H9 (cell line): Measurements from ENCODE around the gene PLPPR2. TPM values are rescaled to one million over a fixed set of nuclear protein-coding genes. Genes with fewer than 3 reads are reported as not detected.

ENCODE experiments used
- DNase-seq: peaks from one replicate; pipeline ENCODE4 v3.0.0-alpha.2; 2017
- H2AFZ ChIP-seq: one replicate; pipeline ENCODE4 v1.6.1; 2013; ENCODE audit warnings: mild to moderate bottlenecking, low read length, control low read depth, moderate library complexity
- H2AK5ac ChIP-seq: 2 replicates; pipeline ENCODE4 v1.6.1; 2013; ENCODE audit warnings: low read length, control low read depth, mixed read lengths; ENCODE audit not compliant: insufficient read length
- H2BK120ac ChIP-seq: one replicate; pipeline ENCODE4 v1.6.1; 2013; ENCODE audit warnings: low read depth, mild to moderate bottlenecking, low read length, control low read depth, inconsistent platforms; ENCODE audit not compliant: poor library complexity, severe bottlenecking
- H2BK12ac ChIP-seq: 2 replicates; pipeline ENCODE4 v1.6.1; 2013; ENCODE audit warnings: low read length, control low read depth, mixed read lengths, low read depth; ENCODE audit not compliant: insufficient read length
- H2BK15ac ChIP-seq: 2 replicates; pipeline ENCODE4 v1.6.1; 2013; ENCODE audit warnings: low read depth, low read length, control low read depth
- H2BK20ac ChIP-seq: one replicate; pipeline ENCODE4 v1.6.1; 2013; ENCODE audit warnings: low read depth, mild to moderate bottlenecking, low read length, control low read depth, inconsistent platforms; ENCODE audit not compliant: poor library complexity, severe bottlenecking
- H2BK5ac ChIP-seq: 2 replicates; pipeline ENCODE4 v1.6.1; 2013; ENCODE audit warnings: low read length, control low read depth, mixed read lengths; ENCODE audit not compliant: insufficient read length
- H3K14ac ChIP-seq: 2 replicates; pipeline ENCODE4 v1.6.1; 2013; ENCODE audit warnings: low read length, control low read depth; ENCODE audit not compliant: insufficient read depth
- H3K18ac ChIP-seq: 2 replicates; pipeline ENCODE4 v1.6.1; 2013; ENCODE audit warnings: low read depth, mild to moderate bottlenecking, mixed read lengths, low read length, control low read depth; ENCODE audit not compliant: insufficient read length
- H3K23ac ChIP-seq: 2 replicates; pipeline ENCODE4 v1.6.1; 2013; ENCODE audit warnings: low read length, control low read depth, mixed read lengths, low read depth; ENCODE audit not compliant: insufficient read length
- H3K23me2 ChIP-seq: 2 replicates; pipeline ENCODE4 v1.6.1; 2013; ENCODE audit warnings: low read depth, mild to moderate bottlenecking, mixed read lengths, low read length, control low read depth; ENCODE audit not compliant: insufficient read length, poor library complexity, severe bottlenecking
- H3K27ac ChIP-seq: 2 replicates; pipeline ENCODE4 v1.5.1; 2013; ENCODE audit warnings: low read length, control low read depth, mixed read lengths, low read depth; ENCODE audit not compliant: insufficient read length
- H3K27me3 ChIP-seq: 2 replicates; pipeline ENCODE4 v1.6.1; 2013; ENCODE audit warnings: low read length, control low read depth, inconsistent platforms; ENCODE audit not compliant: insufficient read depth
- H3K4ac ChIP-seq: 2 replicates; pipeline ENCODE4 v1.6.1; 2013; ENCODE audit warnings: low read depth, mild to moderate bottlenecking, control low read depth, inconsistent platforms, low read length, moderate library complexity
- H3K4me1 ChIP-seq: 2 replicates; pipeline ENCODE4 v1.6.1; 2013; ENCODE audit warnings: low read length, control low read depth, inconsistent platforms; ENCODE audit not compliant: insufficient read depth
- H3K4me2 ChIP-seq: 2 replicates; pipeline ENCODE4 v1.6.1; 2013; ENCODE audit warnings: low read length, control low read depth, mixed read lengths; ENCODE audit not compliant: insufficient read length, insufficient read depth
- H3K56ac ChIP-seq: 2 replicates; pipeline ENCODE4 v1.6.1; 2013; ENCODE audit warnings: low read depth, mild to moderate bottlenecking, mixed read lengths, low read length, control low read depth; ENCODE audit not compliant: insufficient read length
- H3K79me1 ChIP-seq: 2 replicates; pipeline ENCODE4 v1.6.1; 2013; ENCODE audit warnings: low read depth, mild to moderate bottlenecking, moderate library complexity, low read length, control low read depth, inconsistent platforms; ENCODE audit not compliant: insufficient read depth, poor library complexity, severe bottlenecking
- H3K79me2 ChIP-seq: 2 replicates; pipeline ENCODE4 v1.6.1; 2013; ENCODE audit warnings: low read length, control low read depth, inconsistent platforms; ENCODE audit not compliant: insufficient read depth
- H3K9ac ChIP-seq: 2 replicates; pipeline ENCODE4 v1.6.1; 2013; ENCODE audit warnings: low read length, control low read depth, mixed read lengths; ENCODE audit not compliant: insufficient read length; ENCODE audit errors: extremely low read depth
- H3K9me3 ChIP-seq: one replicate; pipeline ENCODE4 v1.6.1; 2013; ENCODE audit warnings: low read depth, low read length, inconsistent platforms; ENCODE audit not compliant: control insufficient read depth
- H3T11ph ChIP-seq: one replicate; pipeline ENCODE4 v1.6.1; 2013; ENCODE audit warnings: mild to moderate bottlenecking, low read length, control low read depth, inconsistent platforms
- H4K20me1 ChIP-seq: one replicate; pipeline ENCODE4 v1.6.1; 2013; ENCODE audit not compliant: control insufficient read depth, insufficient read length, insufficient read depth
- H4K5ac ChIP-seq: 2 replicates; pipeline ENCODE4 v1.6.1; 2013; ENCODE audit warnings: low read depth, mild to moderate bottlenecking, mixed read lengths, low read length, control low read depth; ENCODE audit not compliant: insufficient read length
- H4K8ac ChIP-seq: replicated peaks from 2 replicates; pipeline ENCODE4 v1.6.1; 2013; ENCODE audit warnings: low read length, control low read depth, mixed read lengths, low read depth; ENCODE audit not compliant: insufficient read length
- H4K91ac ChIP-seq: 2 replicates; pipeline ENCODE4 v1.6.1; 2013; ENCODE audit warnings: low read depth, mild to moderate bottlenecking, moderate library complexity, mixed read lengths, low read length, control low read depth; ENCODE audit not compliant: insufficient read length
- H3K27ac Mint-ChIP-seq, 3 experiments: 2 replicates in 2 of 3; 3 replicates in 1 of 3; pipeline ENCODE4 v1.8.0; 2020 to 2021; ENCODE audit warnings: mixed read lengths in 3 of 3, mild to moderate bottlenecking in 1 of 3, moderate library complexity in 1 of 3
- H3K27me3 Mint-ChIP-seq: 2 replicates; pipeline ENCODE4 v1.8.0; 2021; ENCODE audit warnings: low read depth, mild to moderate bottlenecking, moderate library complexity, mixed read lengths
- H3K36me3 Mint-ChIP-seq, 3 experiments: 2 replicates in 2 of 3; 3 replicates in 1 of 3; pipeline ENCODE4 v1.8.0; 2020 to 2021; ENCODE audit warnings: low read depth in 3 of 3, mixed read lengths in 3 of 3; ENCODE audit not compliant: insufficient read depth in 1 of 3
- H3K4me1 Mint-ChIP-seq, 2 experiments: 2 replicates each; pipeline ENCODE4 v1.8.0; 2020; ENCODE audit warnings: mixed read lengths in 2 of 2
- H3K4me3 Mint-ChIP-seq, 2 experiments: 2 replicates in 1 of 2; 3 replicates in 1 of 2; pipeline ENCODE4 v1.8.0; 2020 to 2021; ENCODE audit warnings: mild to moderate bottlenecking in 2 of 2, mixed read lengths in 2 of 2, moderate library complexity in 1 of 2
- H3K9me3 Mint-ChIP-seq, 2 experiments: 2 replicates in 1 of 2; 3 replicates in 1 of 2; pipeline ENCODE4 v1.8.0; 2020; ENCODE audit warnings: mild to moderate bottlenecking in 2 of 2, mixed read lengths in 2 of 2, moderate library complexity in 1 of 2
- WGBS: extraction: QIAGEN DNeasy Blood & Tissue Kit; methylation state at CpG from one replicate; pipeline ENCODE4 v1.1.7; 2013; ENCODE audit warnings: missing lambda C conversion rate, low lambda C conversion rate, mixed read lengths; ENCODE audit not compliant: insufficient read length; ENCODE audit errors: extremely low coverage; 5-methylcytosine and 5-hydroxymethylcytosine counted together
- total RNA-seq: library from RNA; stranded (reverse); gene quantifications from 2 replicates; pipeline ENCODE4 v1.2.1, GENCODE V29; 2021
- TF ChIP-seq, protein P1 (sequence below): fragments of 200-600 bp; sonication (generic); conservative IDR thresholded peaks from 3 replicates; pipeline ENCODE4 v1.8.0; 2021; ENCODE audit warnings: antibody characterized with exemption, mild to moderate bottlenecking

The PLPPR2 gene
- total RNA-seq, 1 experiment from 2014 or later = 8.0 TPM

DNA sequence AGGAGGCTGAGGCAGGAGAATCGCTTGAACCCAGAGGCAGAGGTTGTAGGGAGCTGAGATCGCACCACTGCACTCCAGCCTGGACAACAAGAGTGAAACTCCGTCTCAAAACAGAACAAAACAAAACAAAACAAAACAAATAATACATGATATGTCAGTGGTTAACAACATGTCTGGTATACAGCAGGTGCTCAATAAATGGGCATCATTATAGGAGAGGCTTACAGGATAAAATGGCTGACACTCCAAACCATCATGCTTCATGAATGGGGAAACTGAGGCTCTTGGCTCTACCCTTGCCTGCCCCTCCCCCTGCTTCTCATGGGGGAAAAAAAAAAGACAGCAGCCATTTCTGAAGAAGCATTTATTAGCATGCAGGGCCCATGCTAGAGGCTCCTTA is 12.8 kb upstream of the PLPPR2 start:
- Histone ChIP-seq H4K5ac (no peak overlapping the region), H2BK12ac (no peak overlapping the region), H3K18ac (no peak overlapping the region), H3K79me1 (no peaks in the 10 kb centered on the region), H3K14ac (no peak overlapping the region), H3K4me1 (no peaks in the 10 kb centered on the region; the same call in 1 of the 2 replicates), H3K23ac (no peak overlapping the region), H3K56ac (no peak overlapping the region), H2BK20ac (no peak overlapping the region), H2AK5ac (no peak overlapping the region), H3K27me3 (no peaks in the 10 kb centered on the region), H2BK5ac (no peak overlapping the region), H2BK120ac (no peak overlapping the region), H3K9ac (no peak overlapping the region), H4K8ac (no peak overlapping the region), H4K20me1 (no peaks in the 10 kb centered on the region), H2AFZ (no peak overlapping the region), H3K9me3 (no peaks in the 10 kb centered on the region), H3K23me2 (peaks cover 16% of the 10 kb centered on the region), H3T11ph (no peak overlapping the region), H2BK15ac (no peak overlapping the region), H3K4ac (no peak overlapping the region), H3K79me2 (no peaks in the 10 kb centered on the region), H4K91ac (no peak overlapping the region), H3K4me2 (no peak overlapping the region), H3K27ac (no peak overlapping the region)
- no CpG with 5 or more reads among the region's 3 CpGs for WGBS
- Mint-ChIP-seq H3K36me3 (peaks cover 0 to 15% (median 5%) of the 10 kb centered on the region in 3 experiments; a peak in 5 of 7 replicates), H3K4me3 (no peak overlapping the region), H3K27me3 (peaks cover 3% of the 10 kb centered on the region; the same call in 1 of the 2 replicates), H3K27ac (no peak overlapping the region), H3K4me1 (peaks cover 22 to 25% of the 10 kb centered on the region in 2 experiments), H3K9me3 (no peaks in the 10 kb centered on the region)
- no peak for DNase-seq
- TF ChIP-seq, protein P1, sequence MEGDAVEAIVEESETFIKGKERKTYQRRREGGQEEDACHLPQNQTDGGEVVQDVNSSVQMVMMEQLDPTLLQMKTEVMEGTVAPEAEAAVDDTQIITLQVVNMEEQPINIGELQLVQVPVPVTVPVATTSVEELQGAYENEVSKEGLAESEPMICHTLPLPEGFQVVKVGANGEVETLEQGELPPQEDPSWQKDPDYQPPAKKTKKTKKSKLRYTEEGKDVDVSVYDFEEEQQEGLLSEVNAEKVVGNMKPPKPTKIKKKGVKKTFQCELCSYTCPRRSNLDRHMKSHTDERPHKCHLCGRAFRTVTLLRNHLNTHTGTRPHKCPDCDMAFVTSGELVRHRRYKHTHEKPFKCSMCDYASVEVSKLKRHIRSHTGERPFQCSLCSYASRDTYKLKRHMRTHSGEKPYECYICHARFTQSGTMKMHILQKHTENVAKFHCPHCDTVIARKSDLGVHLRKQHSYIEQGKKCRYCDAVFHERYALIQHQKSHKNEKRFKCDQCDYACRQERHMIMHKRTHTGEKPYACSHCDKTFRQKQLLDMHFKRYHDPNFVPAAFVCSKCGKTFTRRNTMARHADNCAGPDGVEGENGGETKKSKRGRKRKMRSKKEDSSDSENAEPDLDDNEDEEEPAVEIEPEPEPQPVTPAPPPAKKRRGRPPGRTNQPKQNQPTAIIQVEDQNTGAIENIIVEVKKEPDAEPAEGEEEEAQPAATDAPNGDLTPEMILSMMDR = no peak
